Epithelial cell of esophagus (primary cell): ENCODE measurements around the gene MFAP5.

Experiments used
- DNase-seq: peaks from one replicate; pipeline ENCODE4 v3.0.0; 2010; ENCODE audit warnings: low read depth
- H3K4me3 ChIP-seq: 2 replicates; pipeline ENCODE4 v1.5.1; 2011; ENCODE audit warnings: mild to moderate bottlenecking, low read length, control low read depth
- CTCF ChIP-seq: IDR thresholded peaks from 2 replicates; pipeline ENCODE4 v1.5.1; 2011; ENCODE audit warnings: low read depth, mild to moderate bottlenecking, low read length, control low read depth, inconsistent platforms; ENCODE audit not compliant: insufficient read depth; ENCODE audit errors: missing control alignments

The MFAP5 gene

GRCh38 chr12:8677362-8677761 lies 14.7 kb upstream of the MFAP5 start:
- no peak overlapping the region for H3K4me3 ChIP-seq
- no peak for DNase-seq
- TF ChIP-seq CTCF = no peak

GRCh38 chr12:8676651-8677050 lies 14.0 kb upstream of the MFAP5 start:
- no peak for TF ChIP-seq CTCF
- peak; percentile 28 for DNase-seq
- H3K4me3 ChIP-seq = no peak overlapping the region

DNA sequence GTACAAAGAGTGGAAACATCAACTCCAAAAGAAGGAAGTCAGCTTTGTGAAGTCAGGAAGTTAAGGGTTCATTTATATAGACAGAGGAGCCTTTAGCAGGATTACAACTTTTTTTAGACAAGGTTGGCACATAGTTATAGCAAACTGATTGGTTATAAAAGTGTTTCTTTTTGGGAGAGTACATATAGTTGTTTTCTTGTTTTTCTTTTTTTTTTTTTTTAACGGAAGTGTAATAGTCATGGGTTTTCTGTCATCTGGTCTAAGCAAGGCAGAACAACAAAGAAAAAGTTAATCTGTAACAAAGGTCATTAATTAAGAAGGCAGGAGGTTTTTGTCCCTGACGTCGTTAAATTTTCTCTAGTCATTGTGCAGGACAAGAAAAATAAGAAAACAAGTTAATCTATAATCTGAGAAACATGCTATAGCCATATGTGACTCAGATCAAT lies 13.0 kb upstream of the MFAP5 start:
- no peak for DNase-seq
- no peak for TF ChIP-seq CTCF
- no peak overlapping the region for H3K4me3 ChIP-seq

GRCh38 chr12:8672381-8672780 lies 9.8 kb upstream of the MFAP5 start:
- TF ChIP-seq CTCF = no peak
- H3K4me3 ChIP-seq = no peak overlapping the region
- no peak for DNase-seq

DNA sequence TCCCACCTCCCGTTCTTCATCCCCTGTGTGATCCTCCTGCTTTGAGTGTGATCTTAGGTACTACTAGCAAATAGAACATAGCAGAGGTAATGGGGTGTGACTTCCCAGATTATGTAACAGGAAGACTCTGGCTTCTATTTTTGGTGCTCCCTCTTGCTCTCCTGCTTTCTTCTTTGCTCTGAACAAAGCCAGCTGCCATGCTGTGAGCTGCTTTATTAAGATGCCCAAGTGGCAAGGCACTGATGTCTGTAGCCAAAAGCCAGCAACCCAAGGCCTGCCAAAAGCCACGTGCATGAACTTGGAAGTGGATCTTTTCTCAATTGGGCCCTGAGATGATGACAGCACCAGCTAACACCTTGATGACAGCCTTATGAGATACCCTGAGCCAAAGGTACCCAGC lies 5.8 kb upstream of the MFAP5 start:
- TF ChIP-seq CTCF = no peak
- no peak for DNase-seq
- no peak overlapping the region for H3K4me3 ChIP-seq

DNA sequence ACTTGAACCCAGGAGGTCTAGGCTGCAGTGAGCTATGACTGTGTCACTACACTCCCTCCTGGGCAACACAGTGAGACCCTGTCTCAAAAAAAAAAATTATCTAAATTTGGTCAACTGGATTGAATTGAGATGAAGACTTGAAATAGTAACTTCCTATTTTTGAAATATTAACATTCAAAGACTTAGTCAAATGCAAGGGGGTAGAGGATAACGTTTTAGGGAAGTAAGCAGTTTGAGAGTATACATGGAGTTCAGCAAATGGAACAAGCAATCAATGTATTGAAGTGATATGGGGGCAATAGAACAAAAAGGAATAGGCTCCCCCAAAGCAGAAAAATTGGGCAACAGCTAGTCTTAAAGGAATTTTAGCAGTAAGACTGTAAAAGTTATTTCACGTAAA lies 4.6 kb upstream of the MFAP5 start:
- no peak for TF ChIP-seq CTCF

GRCh38 chr12:8665759-8666158 lies 3.1 kb upstream of the MFAP5 start:
- no peak for TF ChIP-seq CTCF
- no peak for DNase-seq
- no peak overlapping the region for H3K4me3 ChIP-seq

More for the DNA sequence above, 4.6 kb upstream of the MFAP5 start:
- no peak overlapping the region for H3K4me3 ChIP-seq
- no peak for DNase-seq
